Hepatocyte (in vitro differentiated cells): ENCODE measurements around the gene SEH1L. TPM values are rescaled to one million over a fixed set of nuclear protein-coding genes. Genes with fewer than 3 reads are reported as not detected.
A peak's percentile ranks its signal among the peaks of the same experiment; 100 is the strongest.

Experiments used
- DNase-seq: peaks from one replicate; pipeline ENCODE4 v3.0.0-alpha.2; 2016; ENCODE audit warnings: low spot score
- H2AFZ ChIP-seq: fragments of 200-600 bp; sonication (generic); 2 replicates; pipeline ENCODE4 v1.6.0; 2016; ENCODE audit warnings: antibody characterized with exemption, mild to moderate bottlenecking
- H3K27ac ChIP-seq: fragments of 200-600 bp; sonication (generic); 2 replicates; pipeline ENCODE4 v1.5.1; 2016; ENCODE audit warnings: mild to moderate bottlenecking
- H3K27me3 ChIP-seq: fragments of 200-600 bp; sonication (generic); 2 replicates; pipeline ENCODE4 v1.6.1; 2016
- H3K36me3 ChIP-seq: fragments of 200-600 bp; sonication (generic); replicated peaks from 2 replicates; pipeline ENCODE4 v1.5.1; 2016; ENCODE audit warnings: low read depth; ENCODE audit not compliant: insufficient read depth
- H3K4me1 ChIP-seq: fragments of 200-600 bp; sonication (generic); 2 replicates; pipeline ENCODE4 v1.5.1; 2016; ENCODE audit warnings: mild to moderate bottlenecking, moderate library complexity; ENCODE audit not compliant: insufficient read depth
- H3K4me2 ChIP-seq: fragments of 200-600 bp; sonication (generic); 2 replicates; pipeline ENCODE4 v1.6.0; 2016
- H3K4me3 ChIP-seq: fragments of 200-600 bp; sonication (generic); 2 replicates; pipeline ENCODE4 v1.5.1; 2016; ENCODE audit warnings: mild to moderate bottlenecking
- H3K79me2 ChIP-seq: fragments of 200-600 bp; sonication (generic); 2 replicates; pipeline ENCODE4 v1.6.0; 2017; ENCODE audit warnings: mild to moderate bottlenecking
- H3K9me2 ChIP-seq: fragments of 200-600 bp; sonication (generic); replicated peaks from 2 replicates; pipeline ENCODE4 v1.6.0; 2017; ENCODE audit warnings: mild to moderate bottlenecking; ENCODE audit not compliant: insufficient read depth
- H3K9me3 ChIP-seq: fragments of 200-600 bp; sonication (generic); 2 replicates; pipeline ENCODE4 v1.5.1; 2016; ENCODE audit warnings: low read depth, mild to moderate bottlenecking
- H4K20me1 ChIP-seq: fragments of 200-600 bp; sonication (generic); 2 replicates; pipeline ENCODE4 v1.6.0; 2016; ENCODE audit warnings: mild to moderate bottlenecking; ENCODE audit not compliant: insufficient read depth, poor library complexity, severe bottlenecking
- CTCF ChIP-seq: fragments of 200-600 bp; sonication (generic); IDR thresholded peaks from 2 replicates; pipeline ENCODE4 v1.5.1; 2016; ENCODE audit warnings: antibody characterized with exemption, mild to moderate bottlenecking; ENCODE audit not compliant: poor library complexity
- EZH2 ChIP-seq: fragments of 200-600 bp; sonication (generic); IDR thresholded peaks from 2 replicates; pipeline ENCODE4 v1.6.1; 2016; ENCODE audit warnings: antibody characterized with exemption, mild to moderate bottlenecking, borderline replicate concordance
- EZH2phosphoT487 ChIP-seq: fragments of 200-600 bp; sonication (generic); IDR thresholded peaks from one replicate; pipeline ENCODE4 v1.6.1; 2018; ENCODE audit warnings: antibody characterized with exemption, mild to moderate bottlenecking, low read depth, moderate library complexity; ENCODE audit not compliant: unreplicated experiment, severe bottlenecking
- WGBS: methylation state at CpG from one replicate; pipeline ENCODE4 v1.1.6; 2016; ENCODE audit warnings: low lambda C conversion rate; ENCODE audit errors: missing lambda C conversion rate; 5-methylcytosine and 5-hydroxymethylcytosine counted together
- polyA plus RNA-seq: library from polyadenylated mRNA; unstranded; fragments of >200 nt; fragmentation: Nextera tagmentation; extraction: Ambion mirVana; gene quantifications from 2 replicates; pipeline ENCODE4 v1.2.1, GENCODE V29; 2016
- total RNA-seq: library from RNA; depleted of rRNA; stranded (reverse); fragments of >200 nt; gene quantifications from 2 replicates; pipeline ENCODE4 v1.2.3, GENCODE V29; 2014

SEH1L gene
- total and polyA plus RNA-seq, 2 experiments from 2014 or later: 24.0 to 25.8 TPM

GRCh38 chr18:12958478-12958877 lies 10.7 kb downstream of the SEH1L start:
- H3K4me1 ChIP-seq: no peaks in the 10 kb centered on the region
- no peaks in the 10 kb centered on the region for H3K36me3 ChIP-seq
- no peak overlapping the region for H2AFZ ChIP-seq
- no peaks in the 10 kb centered on the region for H4K20me1 ChIP-seq
- H3K79me2 ChIP-seq: peaks cover 45% of the 10 kb centered on the region
- H3K9me2 ChIP-seq: no peaks in the 10 kb centered on the region
- no peak overlapping the region for H3K4me3 ChIP-seq
- no peak for DNase-seq
- no peaks in the 10 kb centered on the region for H3K9me3 ChIP-seq
- H3K27ac ChIP-seq: no peak overlapping the region
- no peak overlapping the region for H3K4me2 ChIP-seq
- H3K27me3 ChIP-seq: no peaks in the 10 kb centered on the region
- 99% methylated on average over 3 of the region's 3 CpGs for WGBS
- no peak for TF ChIP-seq EZH2phosphoT487
- no peak for TF ChIP-seq CTCF
- TF ChIP-seq EZH2: no peak

- H3K4me2 ChIP-seq: no peak overlapping the region
- H3K27ac ChIP-seq: no peak overlapping the region
- no peaks in the 10 kb centered on the region for H3K27me3 ChIP-seq
- no peaks in the 10 kb centered on the region for H3K9me3 ChIP-seq
- H2AFZ ChIP-seq: no peak overlapping the region
- peaks cover 38% of the 10 kb centered on the region for H3K79me2 ChIP-seq
- H4K20me1 ChIP-seq: no peaks in the 10 kb centered on the region
- no peak for DNase-seq
- WGBS: 73% methylated on average over 2 of the region's 2 CpGs
- no peaks in the 10 kb centered on the region for H3K9me2 ChIP-seq
- no peak overlapping the region for H3K4me3 ChIP-seq
- H3K4me1 ChIP-seq: no peaks in the 10 kb centered on the region
- TF ChIP-seq CTCF (no peak), EZH2 (no peak), EZH2phosphoT487 (no peak)
- H3K36me3 ChIP-seq: no peaks in the 10 kb centered on the region
Measured at GRCh38 chr18:12960395-12960794, 12.6 kb downstream of the SEH1L start.

GRCh38 chr18:12960853-12961397 lies 13.1 kb downstream of the SEH1L start:
- Histone ChIP-seq H3K36me3 (no peaks in the 10 kb centered on the region), H3K4me1 (no peaks in the 10 kb centered on the region), H2AFZ (no peak overlapping the region), H3K27me3 (no peaks in the 10 kb centered on the region), H3K27ac (no peak overlapping the region), H3K9me3 (no peaks in the 10 kb centered on the region), H4K20me1 (no peaks in the 10 kb centered on the region), H3K4me3 (no peak overlapping the region), H3K79me2 (peaks cover 35% of the 10 kb centered on the region), H3K9me2 (no peaks in the 10 kb centered on the region), H3K4me2 (no peak overlapping the region)
- TF ChIP-seq EZH2 (no peak), CTCF (no peak), EZH2phosphoT487 (no peak)
- DNase-seq: peak; percentile 35
- 75% methylated on average over 6 of the region's 6 CpGs for WGBS
